NCI-H1930 (cell line): ENCODE measurements around the gene MGAT5.
"Not testable (repeated sequence)": the region's sequence is repeated elsewhere in the genome, so short reads cannot be mapped to it uniquely, and the experiment has no call there.

ENCODE experiments used
- DNase-seq, 2 experiments: peaks; one replicate each; lab custom pipeline; 2025; lab: John Stamatoyannopoulos, UW

Gene MGAT5

GRCh38 chr2:134468776-134469175, 214.9 kb downstream of the MGAT5 start:
- DNase-seq = no peak

DNA sequence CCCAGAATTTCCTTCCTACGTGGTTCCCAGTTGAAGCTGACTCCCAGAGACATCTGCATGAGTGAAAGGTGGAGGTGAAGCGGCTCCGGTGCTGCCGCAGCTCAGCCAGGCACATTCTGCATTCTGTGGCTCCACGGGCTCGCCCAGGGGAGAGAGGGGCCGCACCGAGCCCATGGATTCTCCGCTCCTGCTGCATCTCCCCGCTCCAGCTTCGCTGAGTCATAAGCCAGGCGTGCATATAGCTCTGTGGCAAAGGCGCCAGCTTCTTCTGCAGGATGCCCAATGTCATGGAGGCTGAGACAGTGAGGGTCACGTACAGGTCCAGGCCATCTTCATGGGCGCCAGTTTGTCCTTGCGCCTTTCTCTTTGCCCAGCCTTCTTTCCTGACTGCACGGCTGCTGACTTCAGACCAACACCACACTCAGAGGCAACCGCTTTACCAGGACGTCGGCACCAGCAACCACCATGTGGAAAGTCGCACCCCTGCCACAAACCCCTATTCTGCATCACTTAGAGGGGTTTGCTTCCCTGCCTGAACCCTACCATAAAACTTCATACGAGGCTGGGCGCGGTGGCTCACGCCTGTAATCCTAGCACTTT, 215.7 kb downstream of the MGAT5 start:
- DNase-seq = no peak

- DNase-seq = no peak
Measured at GRCh38 chr2:134470561-134471168, 216.8 kb downstream of the MGAT5 start.

DNA sequence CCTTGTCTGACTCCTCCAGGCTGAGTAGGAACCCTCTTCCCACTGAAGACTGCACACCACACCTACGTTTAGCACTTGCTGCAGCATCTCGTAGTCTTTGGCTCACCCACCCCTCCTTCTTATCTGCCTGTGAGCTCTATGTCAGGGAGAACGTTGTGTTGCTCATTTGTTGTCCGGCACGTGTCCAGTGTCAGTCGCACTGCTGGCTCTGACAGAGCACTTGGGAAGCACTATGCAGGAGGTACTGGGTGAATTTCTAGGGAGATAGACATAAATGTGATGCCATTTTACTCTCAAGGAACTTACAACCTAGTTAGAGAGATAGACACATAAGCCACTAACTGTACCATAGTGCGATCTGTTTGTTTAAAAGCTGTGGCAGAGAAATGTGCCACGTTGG, 223.1 kb downstream of the MGAT5 start:
- DNase-seq = not testable (repeated sequence)

DNA sequence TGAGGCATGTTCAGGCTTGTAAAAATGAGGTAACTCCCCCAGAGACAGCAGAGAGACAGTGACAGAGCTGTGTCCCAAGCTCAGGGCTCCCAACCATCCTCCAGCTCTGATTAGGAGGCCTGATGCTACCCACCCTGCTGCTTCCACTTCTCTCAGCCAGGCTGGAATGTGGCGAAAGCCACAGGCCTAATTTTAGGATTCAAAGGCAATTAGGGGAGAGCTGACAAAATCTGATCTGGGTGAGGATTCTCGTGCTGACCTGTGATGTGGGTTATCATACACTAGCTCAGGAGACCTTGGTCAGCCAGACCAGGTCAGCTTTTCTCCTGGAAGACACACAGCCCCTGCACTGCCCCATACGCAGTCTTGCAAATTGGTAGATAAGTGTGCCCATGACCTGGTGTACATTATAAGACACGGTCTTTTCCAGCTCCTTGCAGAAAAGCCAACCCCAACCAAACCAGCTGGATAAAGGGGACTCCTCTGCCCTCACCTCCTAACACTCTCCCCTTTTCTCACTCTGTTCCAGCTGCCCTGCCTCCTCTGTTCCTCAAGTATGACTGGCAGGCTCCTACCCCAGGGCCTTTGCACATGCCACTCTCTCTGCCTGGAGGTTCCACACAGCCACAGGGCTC, 225.9 kb downstream of the MGAT5 start:
- DNase-seq = no peak

GRCh38 chr2:134482131-134482723, 228.4 kb downstream of the MGAT5 start:
- DNase-seq = no peak

- DNase-seq = no peak
Measured at GRCh38 chr2:134482766-134483340, 229.0 kb downstream of the MGAT5 start.

- DNase-seq = no peak
Measured at GRCh38 chr2:134489732-134490384, 236.0 kb downstream of the MGAT5 start.

GRCh38 chr2:134490559-134490958, 236.7 kb downstream of the MGAT5 start:
- DNase-seq = no peak

GRCh38 chr2:134491022-134491421, 237.2 kb downstream of the MGAT5 start:
- DNase-seq = no peak

GRCh38 chr2:134491771-134492441, 238.0 kb downstream of the MGAT5 start:
- DNase-seq = peak in 1 of 2 experiments; percentile 10

- no peak for DNase-seq
Measured at GRCh38 chr2:134493797-134494196, 239.9 kb downstream of the MGAT5 start.

DNA sequence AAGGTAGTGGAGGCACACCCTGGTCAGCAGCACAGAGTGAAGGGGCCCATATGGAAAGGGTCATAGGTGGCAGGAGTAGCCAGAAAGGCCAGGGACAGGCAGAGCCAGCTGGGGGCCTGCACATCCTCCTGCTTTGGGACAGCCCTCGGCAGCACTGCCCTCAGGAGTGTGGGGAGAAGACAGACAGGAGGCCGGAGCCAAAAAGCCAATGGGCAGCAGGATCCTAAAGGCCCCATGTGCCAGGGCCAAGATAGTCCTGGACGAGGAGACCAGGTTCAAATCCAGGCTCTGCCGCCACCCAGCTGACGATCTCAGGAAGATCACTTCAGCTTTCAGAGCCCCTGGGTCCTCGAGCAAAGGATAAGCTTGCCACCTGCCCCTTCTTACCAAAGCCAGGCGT, 244.8 kb downstream of the MGAT5 start:
- DNase-seq = no peak

DNA sequence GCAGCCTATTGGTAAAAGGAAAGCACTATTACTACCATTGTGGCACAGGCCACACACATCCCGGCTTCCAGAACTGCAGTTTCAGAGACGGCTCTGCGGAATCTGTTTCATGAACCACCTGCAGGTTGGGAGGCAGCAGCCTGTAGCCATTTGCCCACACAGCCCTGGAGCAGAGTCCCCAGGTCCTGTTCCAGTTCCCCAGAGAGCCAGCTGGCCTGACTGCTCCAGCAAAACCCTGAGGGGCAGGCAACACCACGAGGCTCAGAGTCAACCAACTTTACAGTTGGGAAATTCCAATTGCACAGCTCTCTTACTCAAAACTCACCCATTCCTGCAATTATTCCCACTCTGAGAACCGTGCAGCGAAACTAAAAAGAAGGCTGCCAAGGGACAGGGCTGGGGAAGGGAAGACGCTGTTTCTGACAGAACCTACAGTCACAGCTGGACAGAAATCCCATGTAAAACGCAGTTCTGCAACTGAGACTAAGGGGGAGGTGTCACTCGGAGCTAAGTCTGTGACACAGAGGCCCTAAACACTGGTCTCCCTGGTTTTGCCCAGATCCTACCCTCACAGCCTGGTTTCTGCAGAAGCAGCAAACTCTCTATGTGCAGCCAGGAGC, 245.5 kb downstream of the MGAT5 start:
- no peak for DNase-seq

- DNase-seq = no peak
Measured at GRCh38 chr2:134500211-134500935, 246.5 kb downstream of the MGAT5 start.

DNA sequence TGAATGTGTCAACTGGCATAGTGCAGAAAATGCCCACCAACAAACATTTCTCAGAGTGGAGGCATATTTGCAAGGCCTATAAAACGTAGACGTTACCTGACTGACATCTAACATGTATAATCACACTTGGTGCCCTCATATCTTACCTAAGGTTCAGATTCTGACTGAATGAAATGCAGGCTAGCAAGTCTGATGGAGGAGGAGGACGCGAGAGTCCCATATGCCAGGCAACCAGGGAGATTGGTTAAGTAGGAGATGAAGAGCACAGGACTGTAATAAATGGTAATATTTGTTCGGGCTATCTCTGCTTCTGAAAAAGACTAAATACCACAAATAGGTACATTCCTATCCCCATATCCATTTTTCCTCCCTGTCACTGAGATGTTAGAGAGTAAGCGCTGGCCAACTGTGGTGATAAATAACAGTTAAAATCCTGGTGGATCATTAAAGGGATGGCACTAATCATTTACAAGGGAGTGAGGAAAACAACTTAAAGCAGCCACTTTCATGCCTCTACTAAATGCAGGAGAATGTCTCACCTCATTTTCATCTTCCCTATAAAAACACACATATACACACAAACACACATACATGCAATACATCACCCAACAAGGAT, 247.7 kb downstream of the MGAT5 start:
- DNase-seq = no peak

DNA sequence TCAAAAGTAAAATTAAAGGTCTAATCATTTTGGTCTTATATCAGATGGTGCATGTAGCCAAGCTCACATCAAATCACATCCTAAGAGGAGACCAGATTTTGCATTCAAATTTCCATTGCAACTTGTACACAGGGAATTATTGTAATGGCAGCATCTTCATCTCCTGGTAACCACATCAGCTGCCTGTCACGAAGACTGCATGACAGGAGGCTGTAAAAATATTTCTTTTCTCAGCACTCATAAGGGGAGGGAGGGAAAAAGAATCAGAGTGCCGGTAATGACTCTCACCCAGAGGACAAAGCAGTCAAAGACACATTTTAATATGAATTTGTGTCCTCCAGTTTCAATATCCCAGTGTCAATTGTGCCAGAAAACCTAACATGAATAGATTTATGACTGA, 248.2 kb downstream of the MGAT5 start:
- DNase-seq = no peak
